ENCODE data around the gene KDM5B.
"Not testable (repeated sequence)": the region's sequence is repeated elsewhere in the genome, so short reads cannot be mapped to it uniquely, and the experiment has no call there.

The KDM5B gene

DNA sequence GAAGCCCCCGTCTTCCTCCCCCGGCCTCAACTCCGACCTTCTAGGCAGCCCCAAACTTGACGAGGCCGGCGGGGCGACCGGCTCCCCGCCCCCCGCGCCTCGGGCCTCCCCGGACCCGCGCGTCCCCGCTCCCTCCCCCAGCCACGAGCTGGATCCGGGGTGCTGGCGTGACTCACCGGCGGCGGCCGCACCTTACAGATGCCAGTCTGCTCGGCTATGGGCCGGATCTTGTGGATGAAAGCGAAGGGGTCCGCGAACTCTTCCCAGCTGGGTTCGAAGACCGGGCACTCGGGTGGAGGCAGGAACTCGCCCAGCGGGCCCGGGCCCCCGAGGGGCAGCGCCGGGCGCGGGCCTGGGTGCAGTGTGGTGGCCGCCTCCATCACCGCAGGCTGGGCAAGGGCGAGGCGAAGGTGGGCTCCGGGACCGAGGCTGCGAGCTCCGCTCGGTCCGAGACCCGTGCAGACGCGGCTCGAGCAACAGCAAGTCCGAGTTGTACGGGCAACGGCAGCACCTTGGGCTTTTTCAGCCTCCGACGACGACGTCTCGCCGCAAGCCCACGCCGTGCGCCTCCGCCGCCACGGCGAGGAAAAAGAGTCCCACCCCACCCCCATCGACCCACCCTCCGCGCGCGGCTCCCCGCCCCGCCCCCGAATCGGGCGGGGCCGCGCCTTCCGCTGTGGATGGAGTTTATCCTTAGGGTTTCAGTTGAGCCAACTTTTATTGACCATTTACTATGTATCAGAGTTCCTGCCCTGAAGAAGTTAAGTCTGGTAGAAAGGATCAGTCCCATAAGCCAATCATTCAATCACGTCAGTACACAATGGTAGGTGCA, at the start of gene KDM5B:
Gene KDM5B (minus strand): TSS at position 496 of the 832 bp plus-strand sequence. CDS start 116 bp downstream, at position 380.
- peak; percentile 74 for DNase-seq

DNA sequence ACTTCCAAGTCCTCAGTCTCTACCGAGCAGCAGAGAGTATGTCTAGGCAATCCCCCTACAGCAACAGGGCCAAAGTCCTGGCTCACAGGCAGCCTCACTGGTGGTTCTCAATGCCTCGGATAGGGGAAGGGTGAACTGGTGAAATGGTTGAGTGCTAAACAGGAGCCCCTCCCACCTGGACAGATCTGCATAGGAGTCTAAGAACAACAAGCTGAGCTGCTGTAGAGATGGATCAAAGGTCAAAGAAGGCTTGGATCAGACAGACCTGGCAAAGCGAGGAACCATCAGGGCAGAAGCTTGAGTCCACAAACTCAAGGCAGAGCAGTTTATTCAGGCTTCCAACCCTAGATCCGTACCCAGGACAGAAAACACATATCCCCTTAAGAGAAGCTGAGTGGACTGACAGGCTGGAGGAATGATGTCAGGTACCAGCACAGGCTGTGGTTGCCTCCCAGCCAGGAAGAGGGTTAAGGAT, 49.0 kb upstream of the KDM5B start:
- no peak for DNase-seq

DNA sequence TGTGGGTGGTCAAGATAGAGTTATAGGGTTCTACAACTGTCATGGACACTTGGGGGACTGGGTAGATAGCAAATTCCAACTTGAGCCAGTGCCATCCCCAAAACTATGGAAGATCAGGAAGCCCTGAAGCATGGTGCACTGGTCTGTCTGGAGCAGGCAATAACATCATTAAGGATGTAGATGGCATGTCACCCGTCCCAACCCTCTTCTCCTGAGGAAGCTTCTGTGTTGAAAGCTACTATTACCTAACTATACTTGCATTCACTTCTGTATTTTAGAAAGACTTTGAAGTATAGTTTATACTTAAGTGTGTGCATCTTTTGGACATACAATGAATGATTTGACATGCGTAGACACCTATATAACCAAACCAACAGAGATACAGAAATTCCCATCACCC, 47.8 kb upstream of the KDM5B start:
- DNase-seq, result no peak

DNA sequence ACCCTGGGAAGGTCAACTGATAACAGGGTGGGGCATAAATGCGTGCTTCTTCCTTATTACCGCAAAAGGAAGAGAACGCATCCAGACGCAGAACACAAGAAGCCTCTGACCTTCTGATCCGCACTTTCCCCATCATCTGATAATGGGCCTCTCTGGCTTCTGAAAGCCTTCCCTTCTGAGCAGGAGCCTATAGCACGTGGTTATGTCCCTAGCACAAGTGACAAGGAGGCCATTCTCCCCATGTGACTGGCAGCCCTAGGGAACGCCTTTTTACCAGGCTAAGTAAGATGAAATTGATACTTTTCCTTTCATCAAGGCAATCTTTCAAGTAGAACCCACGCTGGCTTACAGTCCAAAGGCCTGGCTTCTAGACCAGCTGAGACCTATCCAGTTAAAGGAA, 46.6 kb upstream of the KDM5B start:
- DNase-seq, result no peak

DNA sequence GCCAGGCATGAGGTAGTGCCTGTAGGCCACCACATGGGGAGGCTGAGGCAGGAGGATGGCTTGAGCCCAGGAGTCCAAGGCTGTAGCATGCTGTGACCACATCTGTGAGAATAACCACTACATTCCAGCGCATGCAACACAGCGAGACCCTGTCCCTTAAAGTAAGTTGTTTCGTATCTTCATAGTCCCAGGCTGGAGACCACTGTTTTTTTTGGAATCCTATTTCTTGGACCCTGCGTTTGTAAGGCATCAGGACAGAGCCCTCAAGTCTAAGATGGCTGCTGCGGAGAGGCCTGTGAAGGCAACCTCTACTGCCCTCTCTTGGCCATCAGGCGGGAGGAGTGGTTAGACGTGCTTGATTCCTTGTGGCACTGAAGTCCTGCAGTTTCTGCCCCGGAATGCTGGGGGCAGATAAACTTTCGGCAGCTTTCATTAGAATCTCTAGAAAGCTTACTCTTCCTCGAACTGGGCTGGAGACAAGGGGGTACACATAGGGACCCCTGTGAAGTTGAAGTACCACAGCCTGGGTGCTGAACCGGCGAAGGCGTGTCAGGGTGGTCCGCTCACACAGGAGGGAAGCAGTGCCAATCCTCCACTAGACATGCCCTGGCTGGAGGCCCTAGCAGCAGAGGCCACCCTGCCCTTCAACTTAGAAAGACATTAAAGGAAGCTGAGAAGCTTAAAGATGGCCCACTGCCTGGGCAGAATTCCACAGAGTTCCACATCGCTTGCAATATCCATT, 44.1 kb upstream of the KDM5B start:
- peak; percentile 44 for DNase-seq

DNA sequence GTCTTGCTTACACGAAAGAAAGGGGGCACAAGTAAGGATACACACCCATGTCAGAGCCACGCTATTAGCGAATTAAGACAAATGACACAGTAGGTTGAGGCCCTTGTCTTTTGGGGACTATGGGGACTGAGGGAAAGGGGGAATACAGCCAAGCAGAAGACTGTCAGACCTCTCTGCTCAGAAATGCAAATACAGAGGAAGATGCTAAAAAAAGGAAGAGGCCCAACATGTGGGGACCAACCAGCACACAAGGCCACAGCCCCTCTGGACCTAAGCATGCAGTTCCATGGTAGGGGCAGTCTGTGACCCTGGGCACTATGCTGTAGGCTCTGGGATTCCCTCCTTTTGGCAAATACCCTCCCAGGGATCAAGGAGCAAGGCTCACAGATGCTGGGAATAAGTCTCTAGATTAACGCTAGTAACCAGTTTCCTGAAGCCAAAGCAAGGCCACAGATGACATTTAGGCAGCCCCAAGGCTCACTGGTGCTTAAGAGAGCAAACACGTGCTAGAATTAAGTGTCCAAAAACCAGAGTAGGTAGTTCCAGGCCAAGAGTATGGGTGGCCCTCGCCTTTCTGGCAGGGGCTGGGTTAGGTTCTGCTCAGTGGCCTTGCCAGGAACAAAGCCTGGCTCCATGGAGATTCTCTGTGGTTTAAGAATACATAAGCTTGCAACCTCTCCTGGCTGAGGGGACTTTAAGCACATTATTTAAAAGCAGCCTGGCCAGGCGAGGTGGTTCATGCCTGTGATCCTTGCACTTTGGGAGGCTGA, 42.6 kb upstream of the KDM5B start:
- no peak for DNase-seq

DNA sequence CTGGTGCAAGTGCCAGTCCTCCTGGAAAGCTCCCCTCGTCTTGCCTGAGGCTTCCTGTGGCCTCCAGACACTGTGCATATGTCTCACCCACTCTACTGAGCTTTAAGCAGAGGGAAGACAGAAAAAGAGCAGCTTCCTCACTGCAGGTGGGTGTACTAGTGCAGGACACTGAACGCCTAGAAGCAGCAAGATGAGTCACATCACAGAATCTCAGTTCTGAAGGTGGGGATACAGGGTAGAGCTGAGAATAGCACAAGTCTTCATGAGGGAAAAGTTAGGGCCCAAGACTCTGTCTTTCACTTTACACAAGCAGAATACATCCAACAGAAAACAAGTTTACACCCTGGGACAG, 39.9 kb upstream of the KDM5B start:
- no peak for DNase-seq

DNA sequence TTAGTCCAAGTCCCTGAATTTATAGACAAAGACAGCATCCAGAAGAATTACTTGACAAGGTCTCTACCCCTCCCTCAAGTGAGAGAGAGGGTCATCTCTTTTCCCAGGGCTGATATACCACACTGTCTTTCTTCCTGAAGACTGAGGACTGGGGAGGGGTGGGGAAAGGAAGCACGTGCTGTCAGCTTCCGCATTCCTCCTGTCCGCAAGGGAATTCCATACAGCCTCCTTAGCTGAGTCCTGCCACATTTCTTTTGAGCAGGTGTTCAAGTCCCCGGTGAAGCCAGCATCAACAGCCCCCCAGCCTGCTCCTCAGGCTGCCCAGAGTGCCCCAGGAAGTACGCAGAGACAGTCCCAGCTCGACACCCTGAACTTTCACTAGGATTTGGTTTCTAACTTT, 36.7 kb upstream of the KDM5B start:
- no peak for DNase-seq

DNA sequence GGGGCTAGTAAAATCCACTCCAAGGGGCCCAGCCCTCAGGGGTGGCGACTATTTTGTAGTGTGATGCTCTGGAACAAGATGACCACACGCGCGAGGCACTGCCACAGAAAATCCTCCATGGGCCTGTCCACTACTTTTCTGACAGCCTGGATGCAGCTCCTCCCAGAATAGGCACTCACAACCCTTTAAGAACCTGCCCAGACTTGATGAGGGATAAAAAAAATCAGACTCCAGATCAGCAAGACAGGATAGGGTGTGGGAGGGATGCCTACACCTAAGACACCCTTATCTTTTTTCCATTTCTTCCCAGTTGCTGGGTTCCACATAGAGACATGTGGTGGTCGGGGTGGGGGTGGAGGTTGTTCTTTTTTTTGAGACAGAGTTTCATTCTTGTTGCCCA, 36.0 kb upstream of the KDM5B start:
- DNase-seq, result no peak

DNA sequence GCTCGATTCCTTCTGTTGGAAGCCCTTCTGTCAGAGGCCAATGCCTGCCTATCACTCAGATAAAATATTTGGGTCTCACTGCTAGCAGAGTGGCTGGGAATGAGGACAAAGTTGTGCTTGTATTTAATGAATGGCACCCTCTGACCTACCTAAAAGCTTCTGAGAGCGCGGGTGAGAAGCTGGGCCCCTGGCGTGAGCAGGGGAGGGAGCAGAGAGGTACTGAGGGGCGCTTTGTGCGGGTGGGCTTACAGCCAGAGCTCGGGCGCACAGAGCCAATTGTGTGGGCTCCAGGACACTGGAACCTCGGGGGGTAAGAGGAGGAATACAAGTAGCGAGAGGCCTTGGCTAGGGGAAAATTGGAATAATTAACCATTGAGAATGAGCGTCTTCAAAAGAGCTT, 34.9 kb upstream of the KDM5B start:
- no peak for DNase-seq

DNA sequence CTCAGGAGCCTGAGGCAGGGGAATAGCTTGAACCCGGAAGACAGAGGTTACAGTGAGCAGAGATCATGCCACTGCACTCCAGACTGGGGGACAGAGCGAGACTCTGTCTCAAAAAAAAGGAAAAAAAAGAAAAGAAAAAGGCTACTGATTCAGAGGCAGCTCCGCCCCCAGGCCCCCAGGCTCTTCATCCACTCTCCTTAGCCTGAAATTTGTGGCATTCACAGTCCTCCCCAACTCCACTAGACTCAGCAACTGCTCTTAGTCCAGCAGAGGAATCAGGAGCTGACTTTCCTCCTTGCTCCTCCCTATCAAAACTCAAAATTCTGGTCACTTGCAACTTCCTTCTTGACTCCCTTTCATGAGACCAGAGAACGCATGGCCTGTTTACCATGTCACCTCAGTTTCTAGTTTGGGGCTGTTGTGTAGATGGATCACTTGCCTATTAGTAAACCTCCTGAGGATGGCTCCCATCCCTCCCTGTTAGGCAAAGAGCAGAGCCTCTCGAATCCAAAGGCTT, 29.6 kb upstream of the KDM5B start:
- DNase-seq, result no peak

DNA sequence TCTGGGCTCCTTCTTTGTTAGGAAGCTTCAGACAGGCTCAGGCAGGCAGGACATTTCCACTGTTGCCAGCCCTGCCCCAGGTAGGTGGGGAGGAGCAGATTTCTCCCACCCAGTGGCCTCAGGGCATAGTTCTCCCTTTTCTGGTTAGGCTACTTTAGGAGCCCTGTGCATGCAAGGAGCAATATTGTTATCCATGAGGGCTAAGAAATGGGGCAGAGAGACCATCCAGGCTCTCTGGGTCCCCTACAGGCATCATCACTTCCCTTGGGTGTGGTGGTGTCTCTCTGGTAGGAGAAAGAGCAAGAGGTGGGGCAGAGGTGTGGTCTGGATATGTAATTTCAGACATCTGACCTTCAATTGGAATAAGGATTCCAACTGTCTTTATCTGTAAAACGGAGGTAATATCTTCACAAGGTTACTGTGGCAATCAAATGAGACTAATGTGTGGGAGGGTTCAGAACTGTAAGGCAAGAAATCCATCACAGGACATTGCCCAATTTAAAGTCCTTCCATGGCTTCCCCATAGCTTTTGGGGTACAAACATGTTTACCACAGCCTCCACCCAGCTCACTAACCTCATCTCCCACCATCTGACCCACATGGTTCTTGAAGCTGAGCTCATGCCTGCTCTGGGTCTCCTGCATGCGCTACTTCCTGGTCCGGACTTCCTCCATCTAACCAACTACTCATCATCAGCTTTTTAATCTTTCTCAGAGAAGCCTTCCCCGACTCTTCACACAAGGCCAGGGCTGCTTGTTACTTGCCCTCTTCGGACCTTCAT, 28.6 kb upstream of the KDM5B start:
- no peak for DNase-seq

DNA sequence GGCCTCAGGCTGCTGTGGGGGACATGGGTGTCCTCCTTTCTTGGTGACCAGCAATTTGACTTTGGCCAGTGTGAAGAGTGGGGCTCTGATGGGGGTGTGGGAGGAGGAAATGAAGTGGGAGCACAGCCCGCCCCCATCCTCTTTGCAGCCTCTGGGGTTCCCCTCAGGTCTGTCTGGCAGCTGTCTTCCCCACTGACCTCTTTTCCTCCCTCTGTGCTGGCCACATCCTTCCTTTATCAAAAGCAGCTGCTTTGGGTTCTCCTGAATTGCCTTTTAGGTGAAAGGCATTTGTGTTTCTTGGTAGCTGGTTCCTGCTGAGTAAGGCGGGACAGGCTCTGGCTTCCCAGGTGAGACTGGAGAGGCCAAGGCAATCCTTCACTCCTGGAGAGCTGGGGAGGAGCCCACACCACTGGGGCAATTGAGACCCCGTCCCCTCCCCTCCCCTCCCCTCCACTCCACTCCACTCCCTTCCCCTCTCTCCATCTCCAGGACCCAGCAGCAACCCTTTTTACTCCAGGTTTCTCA, 27.4 kb upstream of the KDM5B start:
- peak; percentile 8 for DNase-seq

DNA sequence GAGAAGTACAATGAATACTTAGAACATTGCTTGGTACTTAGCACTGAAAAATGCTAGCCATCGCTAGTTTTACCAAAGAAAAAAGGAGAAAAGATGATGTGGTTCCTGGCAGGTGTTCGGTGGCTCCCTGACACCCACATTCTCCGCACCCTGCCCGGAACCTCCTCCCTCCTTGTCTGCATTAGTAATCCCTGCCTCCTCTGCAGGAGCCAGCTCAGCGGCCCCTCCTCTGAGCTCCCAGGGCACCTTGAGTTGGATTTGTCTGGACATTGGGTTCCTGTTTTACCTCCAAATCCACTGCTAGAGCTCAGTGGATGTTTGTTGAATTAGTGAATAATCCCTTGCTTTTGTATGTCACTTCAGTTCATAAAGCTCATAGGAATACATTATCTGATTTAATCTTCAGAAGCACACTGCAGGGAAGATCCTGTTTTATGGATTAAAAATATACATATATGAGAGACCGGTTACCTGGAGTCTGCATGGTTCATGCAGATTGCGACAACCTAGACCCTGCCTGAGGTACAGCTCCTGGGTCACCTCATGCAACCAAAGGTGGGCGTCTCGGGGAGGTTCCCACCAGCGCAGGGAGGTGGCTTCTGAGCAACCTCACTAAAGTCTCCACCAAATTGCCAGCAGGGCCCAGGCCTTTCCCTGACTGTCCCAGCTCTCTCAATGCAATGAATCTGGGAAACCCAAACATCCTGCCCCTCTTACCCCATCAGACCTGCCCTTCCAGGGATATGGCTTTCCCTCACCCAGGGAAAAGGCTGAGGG, 26.7 kb upstream of the KDM5B start:
- peak; percentile 24 for DNase-seq

DNA sequence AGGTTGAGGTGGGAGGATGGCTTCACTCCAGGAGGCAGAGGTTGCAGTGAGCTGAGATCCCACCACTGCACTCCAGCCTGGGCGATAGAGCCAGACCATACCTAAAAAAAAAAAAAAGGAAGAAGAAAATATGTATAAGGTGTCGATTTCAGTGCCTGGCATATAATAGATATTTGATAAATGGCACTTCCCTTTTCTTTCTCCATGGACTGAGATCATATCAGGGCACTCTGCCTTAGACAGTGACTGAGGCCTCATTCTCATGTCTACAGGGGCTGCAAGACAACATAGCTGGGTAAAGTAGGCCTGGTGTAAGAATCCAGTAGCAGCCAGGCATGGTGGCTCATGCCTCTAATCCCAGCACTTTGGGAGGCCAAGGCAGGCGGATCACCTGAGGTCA, 23.7 kb upstream of the KDM5B start:
- DNase-seq, result no peak

DNA sequence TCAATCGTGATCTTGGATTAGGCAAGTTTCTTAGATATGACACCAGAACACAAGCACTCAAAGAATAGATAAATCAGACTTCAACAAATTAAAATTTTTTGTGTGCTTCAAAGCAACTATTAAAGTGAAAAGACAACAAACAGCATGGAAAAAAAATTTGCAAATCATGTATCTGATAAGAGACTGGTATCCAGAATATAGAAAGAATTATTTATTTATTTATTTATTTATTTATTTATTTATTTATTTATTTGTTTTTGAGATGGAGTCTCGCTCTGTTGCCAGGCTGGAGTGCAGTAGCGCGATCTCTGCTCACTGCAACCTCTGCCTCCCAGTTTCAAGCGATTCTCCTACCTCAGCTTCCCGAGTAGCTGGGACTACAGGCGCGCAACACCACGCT, 21.0 kb upstream of the KDM5B start:
- DNase-seq, result not testable (repeated sequence)

DNA sequence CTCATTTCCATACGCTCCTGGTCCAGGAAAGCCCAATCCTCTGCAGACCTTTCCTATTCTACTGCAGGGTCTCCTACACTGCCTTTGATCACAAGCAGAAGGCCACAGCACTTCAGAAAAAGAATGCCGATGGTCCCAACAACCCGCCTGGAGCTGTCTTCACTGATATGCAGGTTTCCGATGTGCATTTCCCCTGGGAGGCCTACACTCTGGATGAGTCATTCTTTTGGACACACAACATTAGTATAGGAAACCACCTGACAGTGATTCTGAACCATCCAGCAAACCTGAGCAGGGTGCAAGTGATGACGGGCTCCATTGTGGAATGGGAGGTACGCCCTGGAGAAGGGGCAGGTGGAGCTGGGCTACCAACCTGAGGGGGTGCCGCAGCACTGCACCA, 17.5 kb upstream of the KDM5B start:
- DNase-seq, result no peak

DNA sequence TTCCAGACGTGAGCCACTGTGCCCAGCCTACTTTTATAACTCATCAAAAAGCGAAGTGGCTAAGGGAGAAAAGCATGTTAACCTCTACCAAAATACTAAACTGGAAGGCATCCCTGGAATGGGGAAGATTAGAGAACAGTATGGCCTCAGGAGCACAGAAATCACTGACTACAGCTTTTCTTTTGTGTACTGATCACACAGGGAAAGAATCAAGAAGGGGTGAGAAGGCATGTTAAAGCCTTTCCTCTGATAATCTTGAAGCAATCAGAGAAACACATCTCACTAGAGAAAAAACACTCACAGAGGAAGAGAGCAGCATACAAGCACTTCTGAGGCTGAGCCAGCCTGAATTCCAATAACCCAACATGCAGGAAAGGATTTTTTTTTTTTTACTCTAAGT, 13.2 kb upstream of the KDM5B start:
- no peak for DNase-seq

DNA sequence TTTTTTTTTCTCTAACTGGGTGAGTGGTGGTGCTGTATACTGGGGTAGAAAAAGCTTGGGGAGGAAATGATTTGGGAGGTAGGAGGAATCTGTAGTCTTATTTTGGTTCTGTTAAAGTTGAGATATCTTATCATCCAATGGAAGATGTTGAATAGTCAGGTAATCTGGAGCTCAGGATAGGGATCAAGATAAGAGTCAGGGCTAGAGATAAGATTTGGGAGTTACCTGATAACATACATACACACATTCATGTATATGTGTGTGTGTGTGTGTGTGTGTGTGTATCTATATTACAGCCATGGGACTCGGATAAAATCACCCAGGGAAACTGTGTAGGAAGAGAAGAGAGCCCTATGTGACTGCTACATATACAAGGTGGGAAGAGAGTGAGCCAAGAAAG, 10.6 kb upstream of the KDM5B start:
- DNase-seq, result no peak

DNA sequence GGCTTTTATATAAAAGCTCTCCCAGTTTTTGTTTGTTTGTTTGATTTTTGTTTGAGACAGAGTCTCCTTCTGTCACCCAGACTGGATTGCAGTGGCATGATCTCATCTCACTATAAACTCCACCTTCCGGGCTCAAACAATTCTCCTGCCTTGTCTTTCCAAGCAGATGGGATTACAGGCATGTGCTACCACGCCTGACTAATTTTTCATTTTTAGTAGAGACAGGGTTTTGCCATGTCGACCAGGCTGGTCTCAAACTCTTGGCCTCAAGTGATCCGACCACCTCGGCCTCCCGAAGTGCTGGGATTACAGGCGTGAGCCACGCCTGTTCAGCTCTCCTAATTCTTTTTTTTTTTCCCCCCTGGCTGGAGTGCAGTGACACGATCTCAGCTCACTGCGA, 6.9 kb upstream of the KDM5B start:
- no peak for DNase-seq

All from stimulated activated CD4-positive, alpha-beta T cell treated with anti-CD3 and anti-CD28 coated beads, Interleukin-4, amount 100 ng/mL, for 24 hours (primary cell).